GM12878 (cell line): Measurements from ENCODE around the gene PIGBOS1. TPM values are rescaled to one million over a fixed set of nuclear protein-coding genes. Genes with fewer than 3 reads are reported as not detected.
A peak's percentile ranks its signal among the peaks of the same experiment; 100 is the strongest.

Experiments used
- ATF2 ChIP-seq: IDR thresholded peaks from 2 replicates; pipeline ENCODE4 v1.6.1; 2012; ENCODE audit warnings: low read length, inconsistent platforms
- CHD2 ChIP-seq: IDR thresholded peaks from 2 replicates; pipeline ENCODE4 v1.6.1; 2011; ENCODE audit warnings: low read depth, low read length, improper control_type of control experiment, borderline replicate concordance
- CREB1 ChIP-seq: IDR thresholded peaks from 2 replicates; pipeline ENCODE4 v1.6.1; 2012; ENCODE audit warnings: low read depth, mild to moderate bottlenecking, inconsistent platforms
- CUX1 ChIP-seq: IDR thresholded peaks from 2 replicates; pipeline ENCODE4 v1.6.1; 2012; ENCODE audit warnings: improper control_type of control experiment, low read depth, low read length; ENCODE audit not compliant: insufficient replicate concordance
- EED ChIP-seq: sonication (generic); IDR thresholded peaks from 2 replicates; pipeline ENCODE4 v1.6.1; 2016; ENCODE audit warnings: antibody characterized with exemption, low read depth
- MTA3 ChIP-seq: IDR thresholded peaks from 2 replicates; pipeline ENCODE4 v1.6.1; 2012; ENCODE audit warnings: low read length, inconsistent platforms, borderline replicate concordance
- MYC ChIP-seq: IDR thresholded peaks from 2 replicates; pipeline ENCODE4 v1.6.1; 2011; ENCODE audit warnings: mild to moderate bottlenecking, low read length, moderate library complexity, inconsistent platforms; ENCODE audit not compliant: insufficient read depth, insufficient replicate concordance, insufficient read length, severe bottlenecking
- NR2C2 ChIP-seq: IDR thresholded peaks from 2 replicates; pipeline ENCODE4 v1.6.1; 2011; ENCODE audit warnings: borderline replicate concordance, low read depth; ENCODE audit not compliant: control insufficient read depth, insufficient read length
- PBX3 ChIP-seq: IDR thresholded peaks from 2 replicates; pipeline ENCODE4 v1.6.1; 2011; ENCODE audit warnings: mild to moderate bottlenecking, low read depth, low read length, moderate library complexity; ENCODE audit not compliant: insufficient replicate concordance
- RBBP5 ChIP-seq: fragments of 200-600 bp; sonication (generic); conservative IDR thresholded peaks from 2 replicates; pipeline ENCODE4 v1.6.1; 2016
- SREBF2 ChIP-seq: IDR thresholded peaks from 2 replicates; pipeline ENCODE4 v1.6.1; 2012; ENCODE audit warnings: mild to moderate bottlenecking, low read length
- YY1 ChIP-seq: IDR thresholded peaks from 2 replicates; pipeline ENCODE4 v1.6.1; 2011; ENCODE audit warnings: low read depth, mild to moderate bottlenecking, low read length
- ZNF24 ChIP-seq: fragments of 450-650 bp; IDR thresholded peaks from 2 replicates; pipeline ENCODE4 v1.6.1; 2017; ENCODE audit warnings: antibody characterized with exemption, mild to moderate bottlenecking
- ZNF622 ChIP-seq: fragments of 450-650 bp; IDR thresholded peaks from 2 replicates; pipeline ENCODE4 v1.6.1; 2017; ENCODE audit warnings: mild to moderate bottlenecking, inconsistent platforms
- ZSCAN29 ChIP-seq: fragments of 450-650 bp; IDR thresholded peaks from 2 replicates; pipeline ENCODE4 v1.6.1; 2017; ENCODE audit warnings: mild to moderate bottlenecking, moderate library complexity
- polyA plus RNA-seq, 11 experiments: library from polyadenylated mRNA; depleted of rRNA in 4 of 11; unstranded in 6 of 11; stranded (reverse) in 5 of 11; fragments of >200 nt; fragmentation: Nextera tagmentation in 4 of 11; fragmentation: Illumina TruSeq in 1 of 11; extraction: Ambion mirVana in 4 of 11; extraction: Trizol in 1 of 11; gene quantifications; 1 replicate in 1 of 11; 2 replicates in 10 of 11; pipeline versions ENCODE4 v1.2.1 to v1.2.3, GENCODE V29; 2011 to 2016; ENCODE audit warnings: inconsistent platforms in 2 of 11, missing spikeins in 2 of 11, low read depth in 1 of 11
- total RNA-seq, 4 experiments: library from RNA; depleted of rRNA in 3 of 4; stranded (reverse); fragments of >200 nt in 3 of 4; fragmentation: Illumina TruSeq in 1 of 4; extraction: Trizol in 1 of 4; gene quantifications; 2 replicates each; pipeline versions ENCODE4 v1.2.1 to v1.2.3, GENCODE V29; 2013 to 2021
- TF ChIP-seq, protein P1 (sequence below): fragments of 450-650 bp; IDR thresholded peaks from 2 replicates; pipeline ENCODE4 v1.6.1; 2017; ENCODE audit warnings: antibody characterized with exemption, mild to moderate bottlenecking, moderate library complexity

PIGBOS1 gene
- total and polyA plus RNA-seq, 10 of the 15 experiments (the other 5 are each of a cell fraction or from before 2014, with no cell fraction given) = 7.1 to 24.7 (median 10.2) TPM

GRCh38 chr15:55318588-55319494, at the start of gene PIGBOS1, which contains the start of gene PIGB (continued):
- TF ChIP-seq, protein P1, sequence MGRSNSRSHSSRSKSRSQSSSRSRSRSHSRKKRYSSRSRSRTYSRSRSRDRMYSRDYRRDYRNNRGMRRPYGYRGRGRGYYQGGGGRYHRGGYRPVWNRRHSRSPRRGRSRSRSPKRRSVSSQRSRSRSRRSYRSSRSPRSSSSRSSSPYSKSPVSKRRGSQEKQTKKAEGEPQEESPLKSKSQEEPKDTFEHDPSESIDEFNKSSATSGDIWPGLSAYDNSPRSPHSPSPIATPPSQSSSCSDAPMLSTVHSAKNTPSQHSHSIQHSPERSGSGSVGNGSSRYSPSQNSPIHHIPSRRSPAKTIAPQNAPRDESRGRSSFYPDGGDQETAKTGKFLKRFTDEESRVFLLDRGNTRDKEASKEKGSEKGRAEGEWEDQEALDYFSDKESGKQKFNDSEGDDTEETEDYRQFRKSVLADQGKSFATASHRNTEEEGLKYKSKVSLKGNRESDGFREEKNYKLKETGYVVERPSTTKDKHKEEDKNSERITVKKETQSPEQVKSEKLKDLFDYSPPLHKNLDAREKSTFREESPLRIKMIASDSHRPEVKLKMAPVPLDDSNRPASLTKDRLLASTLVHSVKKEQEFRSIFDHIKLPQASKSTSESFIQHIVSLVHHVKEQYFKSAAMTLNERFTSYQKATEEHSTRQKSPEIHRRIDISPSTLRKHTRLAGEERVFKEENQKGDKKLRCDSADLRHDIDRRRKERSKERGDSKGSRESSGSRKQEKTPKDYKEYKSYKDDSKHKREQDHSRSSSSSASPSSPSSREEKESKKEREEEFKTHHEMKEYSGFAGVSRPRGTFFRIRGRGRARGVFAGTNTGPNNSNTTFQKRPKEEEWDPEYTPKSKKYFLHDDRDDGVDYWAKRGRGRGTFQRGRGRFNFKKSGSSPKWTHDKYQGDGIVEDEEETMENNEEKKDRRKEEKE = no peak
- TF ChIP-seq EED (peak; percentile 68; the same call in 1 of the 2 replicates), RBBP5 (no peak), CREB1 (peak; percentile 87), ATF2 (peak; percentile 20; the same call in 1 of the 2 replicates), MYC (no peak), CHD2 (no peak), NR2C2 (no peak), SREBF2 (no peak), ZNF24 (peak; percentile 56), CUX1 (no peak), YY1 (peak; percentile 82), MTA3 (0 out of 2 replicates have a peak, but pooled peaks have one; percentile 12), ZSCAN29 (peak; percentile 10; the same call in 1 of the 2 replicates), PBX3 (no peak), ZNF622 (no peak)
